HG03064 (cell line): ENCODE results near the gene NACC1.
A peak's percentile ranks its signal among the peaks of the same experiment; 100 is the strongest.

Experiments
- ATAC-seq: cut with Tn5 transposase; IDR thresholded peaks from one replicate; pipeline ENCODE4 v1.9.1; 2021; ENCODE audit warnings: low read depth; ENCODE audit not compliant: unreplicated experiment

The NACC1 gene

DNA sequence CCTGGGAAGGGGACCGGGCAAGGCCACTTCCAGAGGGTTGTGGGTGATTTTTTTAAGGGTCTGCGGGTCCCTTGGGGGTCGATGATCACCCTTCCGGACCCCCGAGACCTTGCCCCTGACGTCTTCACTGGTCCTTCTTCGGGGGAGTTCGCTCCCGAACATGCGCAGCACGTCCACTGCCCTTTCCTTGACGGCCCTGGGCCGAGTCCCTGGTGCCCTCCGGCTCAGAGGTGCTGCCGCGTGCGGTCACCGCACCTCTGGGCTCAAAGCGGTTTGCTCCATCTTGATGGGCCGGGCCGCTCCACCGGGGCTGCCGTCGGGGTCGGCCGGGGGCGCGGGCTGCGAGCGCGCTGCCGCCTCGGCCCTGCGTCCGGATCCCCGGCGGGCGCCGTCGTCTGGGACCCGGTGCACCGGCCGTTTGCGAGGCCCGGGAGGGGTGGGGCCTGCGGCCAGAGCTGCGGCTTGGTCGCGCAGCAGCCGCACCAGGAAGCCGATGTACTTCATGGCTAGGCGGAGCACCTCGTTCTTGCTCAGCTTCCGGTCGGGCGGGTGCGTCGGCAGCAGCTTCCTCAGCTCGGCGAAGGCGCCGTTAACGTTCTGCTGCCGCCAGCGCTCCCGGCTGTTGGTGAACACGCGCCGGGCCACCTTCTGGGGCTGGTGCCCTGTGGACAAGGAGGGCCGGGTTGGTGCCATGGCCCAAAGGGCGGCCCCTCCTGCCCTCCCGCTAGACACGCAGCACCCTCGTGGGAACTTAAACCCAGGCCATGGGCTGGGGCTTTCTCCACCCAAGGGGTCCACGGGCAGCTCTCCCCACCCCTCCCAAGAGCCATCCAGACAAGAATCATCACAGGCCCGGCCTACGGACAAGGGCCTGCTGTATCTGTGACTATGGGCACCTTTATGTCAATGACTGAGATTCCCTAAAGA lies 18.7 kb upstream of the NACC1 start:
- ATAC-seq, result no peak

DNA sequence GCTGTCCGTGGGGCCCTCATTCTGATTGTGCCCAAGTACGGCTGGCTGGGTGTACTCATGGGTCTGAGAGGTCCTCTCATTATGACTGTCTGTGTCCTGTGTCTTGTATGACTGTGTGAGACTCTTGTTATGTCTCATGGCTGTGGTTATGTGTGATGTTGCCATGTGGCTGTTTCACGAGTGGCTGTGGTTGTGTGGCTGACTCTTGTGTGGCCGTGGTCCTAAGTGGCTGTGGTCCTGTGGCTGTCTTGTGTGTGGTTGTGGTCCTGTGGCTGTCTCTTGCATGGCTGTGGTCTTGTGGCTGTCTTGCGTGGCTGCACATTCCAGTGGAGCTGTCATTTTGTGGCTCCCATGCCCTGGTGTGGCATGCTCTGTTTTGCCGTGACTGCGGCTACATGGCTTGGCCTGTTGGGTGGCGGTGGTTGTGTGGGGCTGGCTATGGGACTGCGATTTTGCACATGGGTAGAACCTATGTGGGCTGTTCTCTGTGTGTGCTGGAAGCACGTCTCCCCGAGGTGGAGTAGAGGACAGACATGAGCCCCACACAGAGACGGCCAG lies 18.0 kb upstream of the NACC1 start:
- ATAC-seq, result no peak

- no peak for ATAC-seq
Observed at GRCh38 chr19:13100841-13101589, 17.0 kb upstream of the NACC1 start.

- no peak for ATAC-seq
Observed at GRCh38 chr19:13101590-13102415, 16.3 kb upstream of the NACC1 start.

DNA sequence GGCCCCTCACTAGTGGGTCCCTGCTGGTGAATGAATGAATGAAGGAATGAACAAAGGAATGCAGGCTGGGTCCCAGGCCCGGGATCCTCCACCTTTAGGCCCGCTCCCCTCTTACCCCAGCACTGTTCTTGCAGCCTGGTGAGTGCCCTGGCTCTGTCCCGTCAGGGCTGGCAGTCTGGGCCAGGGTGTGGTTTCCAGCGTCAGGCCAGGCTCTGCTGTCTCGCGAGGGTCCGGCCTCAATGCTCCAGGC lies 15.7 kb upstream of the NACC1 start:
- ATAC-seq, result no peak

- ATAC-seq, result peak; percentile 42
Observed at GRCh38 chr19:13102666-13103580, 15.1 kb upstream of the NACC1 start, which contains the start of gene LYL1. LYL1 (minus strand) TSS chr19:13102858; CDS start chr19:13101171, 1,687 bp downstream.

DNA sequence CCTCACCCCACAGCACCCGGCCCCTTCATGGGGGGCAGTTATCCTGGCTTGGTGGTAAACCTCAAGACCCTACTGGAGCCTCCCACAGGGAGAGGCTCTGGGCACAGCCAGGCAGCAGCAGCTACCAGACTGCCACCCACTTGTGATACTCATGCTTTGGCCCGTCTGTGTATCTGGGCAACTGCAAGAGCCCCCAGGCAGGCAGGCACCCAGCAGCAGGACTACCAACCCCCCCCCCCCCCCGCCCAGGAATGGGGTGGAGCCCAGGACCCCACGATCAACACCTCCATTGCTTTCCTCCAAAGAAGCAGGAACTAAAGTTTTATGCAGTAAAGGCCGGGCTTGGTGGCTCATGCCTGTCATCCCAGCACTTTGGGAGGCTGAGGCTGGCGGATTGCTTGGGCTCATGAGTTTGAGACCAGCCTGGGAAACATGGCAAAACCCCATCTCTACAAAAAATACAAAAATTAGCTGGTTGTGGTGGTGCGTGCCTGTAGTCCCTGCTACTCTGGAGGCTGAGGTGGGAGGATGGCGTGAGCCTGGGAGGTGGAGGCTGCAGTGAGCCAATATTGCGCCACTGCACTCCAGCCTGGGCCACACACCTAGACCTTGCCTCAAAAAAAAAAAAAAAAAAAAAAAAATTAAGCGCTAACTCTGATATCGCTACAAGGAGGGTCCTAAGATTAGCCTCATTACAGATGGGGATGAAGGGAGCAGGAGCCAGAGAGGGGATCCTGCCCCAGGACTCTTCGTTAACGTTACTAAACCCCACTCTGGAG lies 14.3 kb upstream of the NACC1 start:
- ATAC-seq, result no peak

GRCh38 chr19:13104360-13104847 lies 13.7 kb upstream of the NACC1 start:
- no peak for ATAC-seq

- ATAC-seq, result no peak
Observed at GRCh38 chr19:13104848-13105711, 13.0 kb upstream of the NACC1 start.

DNA sequence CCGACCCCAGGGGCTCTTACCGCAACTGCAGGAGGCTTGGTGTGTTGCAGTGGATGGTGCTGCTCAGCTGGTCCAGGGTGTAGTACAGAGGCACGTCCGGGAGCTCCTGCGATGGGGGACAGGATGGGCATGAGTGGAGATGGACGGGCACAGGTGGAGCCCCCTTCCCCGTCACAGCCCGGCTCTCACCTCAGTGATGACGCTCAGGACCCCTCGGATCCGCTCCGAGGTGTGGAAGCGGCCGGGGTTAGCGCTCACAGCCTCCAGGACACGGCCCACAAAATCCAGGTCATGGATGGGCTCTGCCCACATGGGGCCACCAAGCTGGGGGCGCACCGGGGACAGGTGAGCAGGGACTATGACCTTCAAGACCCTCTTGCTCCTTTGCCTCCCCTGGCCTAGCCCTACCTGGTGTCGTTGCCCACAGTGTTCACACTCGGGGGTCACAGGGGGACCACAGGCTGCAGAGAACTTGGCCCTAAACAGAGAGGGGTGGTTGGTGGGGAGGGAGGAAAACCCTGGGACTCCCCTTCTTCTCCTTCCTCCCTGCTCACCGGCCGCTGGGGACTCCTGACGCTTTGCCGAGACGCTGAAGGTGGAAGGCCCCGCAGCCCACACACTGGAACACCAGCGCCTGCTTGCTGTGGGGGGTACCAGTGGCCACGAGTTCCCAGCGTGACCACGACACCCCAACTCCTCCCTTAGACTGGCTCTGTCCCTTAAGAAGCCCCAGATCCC lies 8.5 kb upstream of the NACC1 start:
- no peak for ATAC-seq

DNA sequence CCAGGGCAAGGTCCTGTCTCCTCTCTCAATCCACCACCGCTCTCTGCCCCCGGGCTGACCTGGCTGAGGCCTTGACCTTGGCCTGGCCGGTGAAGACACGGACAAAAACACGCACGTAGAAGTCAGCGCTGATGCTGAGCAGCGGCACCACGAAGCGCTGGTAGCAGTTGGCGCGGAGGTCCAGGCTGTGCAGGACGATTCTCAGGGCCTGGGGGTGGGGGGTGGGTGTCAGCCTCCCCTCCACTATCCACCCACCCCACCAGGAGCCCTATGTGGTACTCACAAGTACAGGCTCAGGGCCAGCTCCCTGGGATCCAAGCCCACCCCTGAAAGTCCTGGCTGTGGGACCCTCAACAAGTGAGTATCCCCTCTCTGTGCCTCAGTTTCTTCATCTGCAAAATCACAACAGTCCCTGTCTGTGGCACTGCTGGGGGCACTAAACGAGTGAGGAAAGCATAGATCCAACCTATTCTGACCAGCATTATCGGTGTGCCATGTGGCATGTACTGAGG lies 7.9 kb upstream of the NACC1 start:
- ATAC-seq, result no peak

- ATAC-seq, result no peak
Observed at GRCh38 chr19:13112555-13112954, 5.5 kb upstream of the NACC1 start.

GRCh38 chr19:13115936-13116281 lies 2.2 kb upstream of the NACC1 start:
- ATAC-seq, result no peak

GRCh38 chr19:13116282-13117175 lies 1.5 kb upstream of the NACC1 start, which contains the start of gene TRMT1:
TRMT1 (minus strand) TSS chr19:13116740; CDS start chr19:13116399, 341 bp downstream.
- no peak for ATAC-seq

GRCh38 chr19:13117176-13117771 lies 790 bp upstream of the NACC1 start:
- no peak for ATAC-seq
